Vagina (tissue), 2 donors: ENCODE results near the gene HMCN2. TPM values are rescaled to one million over a fixed set of nuclear protein-coding genes. Genes with fewer than 3 reads are reported as not detected.

Experiments
- DNase-seq, 2 donors: peaks; one replicate each; pipeline ENCODE4 v3.0.0-alpha.2; 2017; ENCODE audit errors: extremely low spot score in 2 of 2
- H3K27ac ChIP-seq: fragments of 200-600 bp; sonication (generic); one replicate; pipeline ENCODE4 v1.5.1; 2019
- H3K27me3 ChIP-seq: fragments of 200-600 bp; sonication (generic); one replicate; pipeline ENCODE4 v1.5.1; 2019
- H3K36me3 ChIP-seq, 2 donors: fragments of 200-600 bp; sonication (generic); one replicate each; pipeline ENCODE4 v1.5.1; 2017 to 2019
- H3K4me1 ChIP-seq: fragments of 200-600 bp; sonication (generic); one replicate; pipeline ENCODE4 v1.5.1; 2019
- H3K4me3 ChIP-seq, 2 donors: fragments of 200-600 bp; sonication (generic); 1 replicate in 1 of 2; 2 replicates in 1 of 2; pipeline ENCODE4 v1.5.1; 2016 to 2019
- H3K9me3 ChIP-seq: fragments of 200-600 bp; sonication (generic); one replicate; pipeline ENCODE4 v1.5.1; 2019
- POLR2A ChIP-seq, 2 donors: fragments of 450-650 bp; IDR thresholded peaks; one replicate each; pipeline ENCODE4 v1.6.1; 2017; ENCODE audit warnings: antibody characterized with exemption in 2 of 2, mild to moderate bottlenecking in 2 of 2, moderate library complexity in 2 of 2
- POLR2AphosphoS5 ChIP-seq, 2 donors: sonication (generic); formaldehyde crosslinking; IDR thresholded peaks; one replicate each; pipeline ENCODE4 v1.9.0; 2017; ENCODE audit warnings: antibody characterized with exemption in 2 of 2, mild to moderate bottlenecking in 2 of 2, low read depth in 1 of 2; ENCODE audit not compliant: insufficient read depth in 1 of 2
- intact Hi-C: fragments of 100-400 bp; cut with DNase I; formaldehyde crosslinking; loops from one replicate; pipeline ENCODE4 v1.15.1; 2023
- total RNA-seq: library from RNA; depleted of rRNA; stranded (reverse); fragments of >200 nt; gene quantifications from one replicate; pipeline ENCODE4 v1.2.3, GENCODE V29; 2016
- TF ChIP-seq, protein P1 (sequence below), 3 experiments: fragments of 450-650 bp in 2 of 3; fragments of 200-600 bp in 1 of 3; sonication (generic) in 1 of 3; IDR thresholded peaks; one replicate each; pipeline ENCODE4 v1.5.1; 2017 to 2019; ENCODE audit warnings: antibody characterized with exemption in 3 of 3, mild to moderate bottlenecking in 2 of 3, moderate library complexity in 2 of 3

The HMCN2 gene
- total RNA-seq, 1 donor from 2014 or later, result 5.2 TPM

DNA sequence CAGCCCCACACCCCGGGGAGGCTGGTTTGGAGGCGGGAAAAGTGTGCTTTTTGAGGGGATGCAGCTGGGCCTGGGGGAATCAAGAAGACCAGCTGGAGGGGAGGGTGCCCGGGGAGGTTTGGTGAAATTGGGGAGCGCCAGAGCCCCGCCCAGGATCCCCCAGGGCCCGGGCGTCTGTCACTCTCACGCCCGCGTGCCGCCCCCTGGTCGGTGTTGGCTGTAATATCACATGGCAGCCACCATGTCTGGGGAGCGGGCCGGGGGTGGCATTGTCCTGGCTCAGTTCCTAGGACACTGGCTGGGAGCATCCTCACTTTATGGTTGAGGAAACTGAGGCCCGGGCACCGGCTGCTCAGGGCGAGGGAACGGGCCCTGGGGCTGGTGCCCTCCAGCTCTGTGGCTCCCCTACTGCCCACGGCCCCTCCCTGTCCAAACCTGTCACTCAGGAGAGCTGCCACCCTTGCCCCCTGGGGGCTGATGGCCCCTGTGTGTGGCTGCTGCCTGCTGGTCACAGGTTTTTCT lies 206.7 kb downstream of the HMCN2 start:
- H3K4me1 ChIP-seq, result no peaks in the 10 kb centered on the region
- H3K4me3 ChIP-seq, result no peak overlapping the region
- H3K36me3 ChIP-seq, result no peaks in the 10 kb centered on the region
- H3K9me3 ChIP-seq, result no peaks in the 10 kb centered on the region
- DNase-seq, result no peak
- intact Hi-C loops, result no loop called here
- no peak overlapping the region for H3K27ac ChIP-seq
- no peak for TF ChIP-seq POLR2A (IDR thresholded peaks at IDR 0.05)
- TF ChIP-seq POLR2AphosphoS5 (IDR thresholded peaks at IDR 0.05; ENCODE audit: insufficient read depth in 1 of 2, low read depth in 1 of 2), result no peak
- TF ChIP-seq, protein P1, sequence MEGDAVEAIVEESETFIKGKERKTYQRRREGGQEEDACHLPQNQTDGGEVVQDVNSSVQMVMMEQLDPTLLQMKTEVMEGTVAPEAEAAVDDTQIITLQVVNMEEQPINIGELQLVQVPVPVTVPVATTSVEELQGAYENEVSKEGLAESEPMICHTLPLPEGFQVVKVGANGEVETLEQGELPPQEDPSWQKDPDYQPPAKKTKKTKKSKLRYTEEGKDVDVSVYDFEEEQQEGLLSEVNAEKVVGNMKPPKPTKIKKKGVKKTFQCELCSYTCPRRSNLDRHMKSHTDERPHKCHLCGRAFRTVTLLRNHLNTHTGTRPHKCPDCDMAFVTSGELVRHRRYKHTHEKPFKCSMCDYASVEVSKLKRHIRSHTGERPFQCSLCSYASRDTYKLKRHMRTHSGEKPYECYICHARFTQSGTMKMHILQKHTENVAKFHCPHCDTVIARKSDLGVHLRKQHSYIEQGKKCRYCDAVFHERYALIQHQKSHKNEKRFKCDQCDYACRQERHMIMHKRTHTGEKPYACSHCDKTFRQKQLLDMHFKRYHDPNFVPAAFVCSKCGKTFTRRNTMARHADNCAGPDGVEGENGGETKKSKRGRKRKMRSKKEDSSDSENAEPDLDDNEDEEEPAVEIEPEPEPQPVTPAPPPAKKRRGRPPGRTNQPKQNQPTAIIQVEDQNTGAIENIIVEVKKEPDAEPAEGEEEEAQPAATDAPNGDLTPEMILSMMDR (IDR thresholded peaks at IDR 0.05), result no peak
- H3K27me3 ChIP-seq, result no peaks in the 10 kb centered on the region

DNA sequence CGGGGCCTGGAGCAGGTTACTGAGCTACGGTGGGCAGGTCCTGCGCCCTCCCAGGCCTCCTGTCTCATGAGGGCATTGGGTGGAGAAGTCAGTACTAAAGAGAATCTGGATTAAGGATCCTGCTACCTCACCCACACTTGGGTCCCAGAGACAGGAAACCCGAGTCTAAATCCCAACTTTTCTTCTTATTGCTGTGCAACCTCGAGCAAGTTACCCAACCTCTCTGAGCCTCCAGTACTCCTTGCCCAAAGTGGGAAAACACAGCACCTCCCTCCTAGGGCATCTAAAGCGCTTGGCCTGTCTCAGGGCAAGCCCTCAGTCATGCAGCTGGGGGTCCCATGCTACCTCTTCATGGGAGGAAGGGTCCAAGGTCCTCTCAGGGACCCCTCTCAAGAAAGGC lies 207.4 kb downstream of the HMCN2 start:
- Histone ChIP-seq H3K36me3 (no peaks in the 10 kb centered on the region), H3K4me1 (no peaks in the 10 kb centered on the region), H3K9me3 (no peaks in the 10 kb centered on the region), H3K27me3 (no peaks in the 10 kb centered on the region), H3K4me3 (no peak overlapping the region), H3K27ac (no peak overlapping the region)
- intact Hi-C loops, result no loop called here
- no peak for DNase-seq
- TF ChIP-seq, protein P1 (IDR thresholded peaks at IDR 0.05), result no peak
- no peak for TF ChIP-seq POLR2A (IDR thresholded peaks at IDR 0.05)
- no peak for TF ChIP-seq POLR2AphosphoS5 (IDR thresholded peaks at IDR 0.05; ENCODE audit: insufficient read depth in 1 of 2, low read depth in 1 of 2)

DNA sequence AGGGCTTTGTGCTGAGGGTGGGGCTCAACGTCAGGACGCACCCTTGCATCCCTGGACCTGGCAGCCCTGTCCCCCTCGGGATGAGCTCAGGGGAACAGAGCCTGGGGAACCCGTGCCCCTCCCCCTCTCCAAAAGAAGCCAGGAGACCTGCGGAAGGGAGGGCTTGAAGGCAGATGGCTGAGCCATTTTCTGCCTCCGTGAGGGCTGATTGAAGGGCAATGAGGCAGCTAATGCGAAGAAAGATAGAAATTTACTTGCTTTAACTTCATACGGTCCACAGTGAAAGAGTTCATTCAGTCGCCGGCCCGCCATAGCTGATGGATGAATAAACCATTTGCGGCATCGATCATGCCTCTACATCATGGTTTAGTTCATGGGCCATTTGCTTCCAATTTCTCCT lies 208.0 kb downstream of the HMCN2 start:
- no peaks in the 10 kb centered on the region for H3K36me3 ChIP-seq
- H3K27ac ChIP-seq, result no peak overlapping the region
- DNase-seq, result no peak
- intact Hi-C loops, result no loop called here
- H3K9me3 ChIP-seq, result no peaks in the 10 kb centered on the region
- H3K4me3 ChIP-seq, result no peak overlapping the region
- H3K27me3 ChIP-seq, result no peaks in the 10 kb centered on the region
- TF ChIP-seq POLR2AphosphoS5 (IDR thresholded peaks at IDR 0.05; ENCODE audit: insufficient read depth in 1 of 2, low read depth in 1 of 2), result no peak
- TF ChIP-seq, protein P1 (IDR thresholded peaks at IDR 0.05), result no peak
- no peak for TF ChIP-seq POLR2A (IDR thresholded peaks at IDR 0.05)
- H3K4me1 ChIP-seq, result no peaks in the 10 kb centered on the region

DNA sequence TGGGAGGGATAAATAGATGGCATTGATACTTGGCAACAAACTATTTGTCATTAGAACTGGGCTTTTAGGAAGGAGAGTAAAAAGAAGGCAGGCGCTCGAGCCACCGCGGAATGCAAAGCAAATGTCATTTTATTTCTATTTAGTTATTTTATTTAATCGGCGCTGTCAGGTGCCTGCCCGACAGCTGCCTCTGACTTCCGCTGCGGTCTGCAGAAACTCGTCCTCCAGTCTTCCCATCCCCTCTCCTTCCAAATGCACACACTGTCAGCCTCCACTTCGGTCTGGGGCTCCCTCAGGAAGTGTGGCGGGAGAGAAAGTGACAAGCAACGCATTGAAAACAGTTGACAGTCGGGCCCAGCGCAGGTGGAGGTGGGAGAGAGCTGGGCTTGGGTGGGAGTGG lies 208.5 kb downstream of the HMCN2 start:
- intact Hi-C loops, result no loop called here
- H3K27me3 ChIP-seq, result no peaks in the 10 kb centered on the region
- no peaks in the 10 kb centered on the region for H3K36me3 ChIP-seq
- TF ChIP-seq POLR2AphosphoS5 (IDR thresholded peaks at IDR 0.05; ENCODE audit: insufficient read depth in 1 of 2, low read depth in 1 of 2) (no peak), POLR2A (IDR thresholded peaks at IDR 0.05) (no peak)
- TF ChIP-seq, protein P1 (IDR thresholded peaks at IDR 0.05), result no peak
- no peaks in the 10 kb centered on the region for H3K4me1 ChIP-seq
- no peaks in the 10 kb centered on the region for H3K9me3 ChIP-seq
- DNase-seq, result no peak
- H3K4me3 ChIP-seq, result no peak overlapping the region
- H3K27ac ChIP-seq, result no peak overlapping the region

DNA sequence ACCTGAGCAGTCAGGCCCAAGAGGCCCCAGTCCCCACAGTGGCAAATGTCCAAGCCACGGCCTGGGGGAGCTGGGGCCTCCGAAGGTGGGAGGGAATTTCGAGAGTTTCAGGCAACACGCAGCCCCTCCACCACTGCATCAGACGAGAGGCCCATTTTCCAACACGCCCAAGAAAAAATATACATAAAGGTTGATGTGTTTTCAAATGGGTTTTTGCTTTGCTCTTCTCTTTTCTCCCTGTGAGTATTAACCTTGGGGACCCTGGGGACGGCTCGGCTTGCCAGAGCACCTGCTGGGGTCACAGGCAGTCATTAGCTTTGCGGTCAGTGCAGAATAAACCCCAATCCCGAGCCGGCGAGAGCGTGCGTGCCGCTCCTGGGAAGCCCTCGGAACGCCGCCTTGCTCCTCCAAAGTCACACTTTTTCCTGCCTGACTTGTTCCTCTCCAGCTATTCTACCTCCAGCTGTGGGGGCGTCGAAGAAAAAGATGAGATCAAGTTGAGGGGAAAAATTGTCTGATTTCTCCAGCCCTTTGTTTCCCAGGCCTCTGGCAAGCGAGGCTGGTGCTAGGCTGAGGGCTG lies 210.7 kb downstream of the HMCN2 start:
- H3K27ac ChIP-seq, result no peak overlapping the region
- no peaks in the 10 kb centered on the region for H3K4me1 ChIP-seq
- H3K36me3 ChIP-seq, result no peaks in the 10 kb centered on the region
- H3K27me3 ChIP-seq, result no peaks in the 10 kb centered on the region
- intact Hi-C loops, result no loop called here
- DNase-seq, result no peak
- no peaks in the 10 kb centered on the region for H3K9me3 ChIP-seq
- no peak overlapping the region for H3K4me3 ChIP-seq
- no peak for TF ChIP-seq POLR2AphosphoS5 (IDR thresholded peaks at IDR 0.05; ENCODE audit: insufficient read depth in 1 of 2, low read depth in 1 of 2)
- TF ChIP-seq, protein P1 (IDR thresholded peaks at IDR 0.05), result no peak
- TF ChIP-seq POLR2A (IDR thresholded peaks at IDR 0.05), result no peak
